Measurements from ENCODE around the gene DISP1.

DNA sequence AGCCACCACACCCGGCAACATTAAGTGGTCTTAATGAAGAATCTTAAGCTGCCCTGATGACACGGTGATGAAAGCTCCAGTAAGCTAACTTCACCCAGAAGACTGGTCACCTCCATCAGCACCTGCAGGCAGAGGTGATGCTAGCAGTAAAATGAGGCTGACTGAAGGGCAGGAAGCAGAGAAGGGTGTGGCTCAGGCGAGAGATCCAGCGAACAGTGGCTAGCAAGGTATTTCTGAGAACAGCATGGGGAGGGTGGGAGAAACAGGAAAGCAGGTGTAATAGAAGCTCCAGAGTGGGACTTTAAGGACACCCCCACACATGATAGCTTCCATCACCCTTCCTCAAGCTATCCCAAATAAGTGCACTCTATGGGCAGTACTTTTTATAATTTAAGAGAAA lies 15.9 kb upstream of the DISP1 start:
- TF ChIP-seq POLR2A (IDR thresholded peaks at IDR 0.05) (no peak), CTCF (IDR thresholded peaks at IDR 0.05 in 8 of 11, conservative IDR thresholded peaks at IDR 0.05 in 3 of 11) (no peak)

All from spleen (tissue), 7 donors.